Skeletal muscle tissue (tissue), 4 donors: ENCODE data around the gene ZFYVE28. TPM values are rescaled to one million over a fixed set of nuclear protein-coding genes. Genes with fewer than 3 reads are reported as not detected.

Experiments used
- H3K27ac ChIP-seq: one replicate; pipeline ENCODE4 v1.7.0; 2013; ENCODE audit warnings: mild to moderate bottlenecking, low read depth, low read length, inconsistent platforms
- H3K27me3 ChIP-seq, 3 donors: one replicate each; pipeline ENCODE4 v1.7.0; 2013; ENCODE audit warnings: low read length in 3 of 3; ENCODE audit not compliant: control insufficient read depth in 3 of 3, insufficient read depth in 3 of 3
- H3K36me3 ChIP-seq, 3 donors: one replicate each; pipeline ENCODE4 v1.7.0; 2013; ENCODE audit warnings: low read length in 3 of 3; ENCODE audit not compliant: control insufficient read depth in 3 of 3, insufficient read depth in 3 of 3
- H3K4me1 ChIP-seq, 3 donors: one replicate each; pipeline ENCODE4 v1.7.0; 2013; ENCODE audit warnings: low read length in 3 of 3, mild to moderate bottlenecking in 3 of 3; ENCODE audit not compliant: control insufficient read depth in 3 of 3, insufficient read depth in 3 of 3
- H3K4me3 ChIP-seq, 3 donors: one replicate each; pipeline ENCODE4 v1.7.0; 2013; ENCODE audit warnings: low read length in 3 of 3
- H3K9ac ChIP-seq, 3 donors: one replicate each; pipeline ENCODE4 v1.7.0; 2013; ENCODE audit warnings: low read length in 3 of 3, mild to moderate bottlenecking in 3 of 3, moderate library complexity in 2 of 3, low read depth in 1 of 3
- H3K9me3 ChIP-seq, 3 donors: one replicate each; pipeline ENCODE4 v1.7.0; 2013; ENCODE audit warnings: low read length in 3 of 3; ENCODE audit not compliant: control insufficient read depth in 3 of 3
- total RNA-seq: library from RNA; depleted of rRNA; stranded (reverse); fragments of >200 nt; gene quantifications from one replicate; pipeline ENCODE4 v1.2.3, GENCODE V29; 2014
- donor health status: Osteomylitis.

The ZFYVE28 gene
- total RNA-seq, 1 donor from 2014 or later, result 1.0 TPM

- peak overlapping the region in 1 of 3 donors; percentile 35 for H3K4me3 ChIP-seq
- peaks cover 0 to 9% (median 7%) of the 10 kb centered on the region in 3 donors for H3K27me3 ChIP-seq
Observed at GRCh38 chr4:2393353-2394270, 24.8 kb downstream of the ZFYVE28 start.

GRCh38 chr4:2390784-2391421 is 27.5 kb downstream of the ZFYVE28 start:
- Histone ChIP-seq H3K36me3 (no peaks in the 10 kb centered on the region), H3K4me3 (no peak overlapping the region), H3K9ac (peak overlapping the region in 1 of 3 donors; percentile 16), H3K4me1 (peaks cover 4 to 11% (median 9%) of the 10 kb centered on the region in 3 donors), H3K9me3 (no peaks in the 10 kb centered on the region), H3K27ac (no peak overlapping the region), H3K27me3 (peaks cover 0 to 9% (median 7%) of the 10 kb centered on the region in 3 donors)

More at GRCh38 chr4:2393353-2394270, 24.8 kb downstream of the ZFYVE28 start:
- Histone ChIP-seq H3K9ac (peak overlapping the region in 1 of 3 donors; percentile 45), H3K36me3 (no peaks in the 10 kb centered on the region), H3K4me1 (peaks cover 4 to 8% (median 7%) of the 10 kb centered on the region in 3 donors), H3K9me3 (no peaks in the 10 kb centered on the region), H3K27ac (no peak overlapping the region)

- peaks cover 0 to 9% (median 7%) of the 10 kb centered on the region in 3 donors for H3K27me3 ChIP-seq
- H3K4me1 ChIP-seq, result peaks cover 4 to 11% (median 9%) of the 10 kb centered on the region in 3 donors
- H3K27ac ChIP-seq, result no peak overlapping the region
Observed at GRCh38 chr4:2390146-2390545, 28.3 kb downstream of the ZFYVE28 start.

GRCh38 chr4:2389691-2390090 is 28.8 kb downstream of the ZFYVE28 start:
- H3K4me3 ChIP-seq, result no peak overlapping the region
- H3K27me3 ChIP-seq, result peaks cover 0 to 9% (median 6%) of the 10 kb centered on the region in 3 donors
- H3K9me3 ChIP-seq, result no peaks in the 10 kb centered on the region
- H3K9ac ChIP-seq, result no peak overlapping the region
- peaks cover 4 to 11% (median 9%) of the 10 kb centered on the region in 3 donors for H3K4me1 ChIP-seq
- no peak overlapping the region for H3K27ac ChIP-seq
- H3K36me3 ChIP-seq, result no peaks in the 10 kb centered on the region

More at GRCh38 chr4:2390146-2390545, 28.3 kb downstream of the ZFYVE28 start:
- H3K36me3 ChIP-seq, result no peaks in the 10 kb centered on the region
- H3K9me3 ChIP-seq, result no peaks in the 10 kb centered on the region
- H3K9ac ChIP-seq, result no peak overlapping the region
- no peak overlapping the region for H3K4me3 ChIP-seq

- Histone ChIP-seq H3K27me3 (no peaks in the 10 kb centered on the region), H3K9ac (no peak overlapping the region), H3K36me3 (no peaks in the 10 kb centered on the region), H3K9me3 (no peaks in the 10 kb centered on the region), H3K4me3 (no peak overlapping the region), H3K4me1 (peaks cover under 1 to 8% (median 3%) of the 10 kb centered on the region in 3 donors), H3K27ac (no peak overlapping the region)
Observed at GRCh38 chr4:2388429-2389182, 29.8 kb downstream of the ZFYVE28 start.

GRCh38 chr4:2387829-2388228 is 30.6 kb downstream of the ZFYVE28 start:
- Histone ChIP-seq H3K36me3 (no peaks in the 10 kb centered on the region), H3K9me3 (no peaks in the 10 kb centered on the region), H3K27ac (no peak overlapping the region), H3K4me3 (no peak overlapping the region), H3K27me3 (no peaks in the 10 kb centered on the region), H3K4me1 (peaks cover 0 to 5% (median 3%) of the 10 kb centered on the region in 3 donors), H3K9ac (no peak overlapping the region)

- H3K36me3 ChIP-seq, result no peaks in the 10 kb centered on the region
- no peak overlapping the region for H3K4me3 ChIP-seq
- H3K27me3 ChIP-seq, result no peaks in the 10 kb centered on the region
- H3K4me1 ChIP-seq, result peaks cover 0 to 5% (median 3%) of the 10 kb centered on the region in 3 donors
- H3K9ac ChIP-seq, result no peak overlapping the region
- no peaks in the 10 kb centered on the region for H3K9me3 ChIP-seq
- no peak overlapping the region for H3K27ac ChIP-seq
Observed at GRCh38 chr4:2387218-2387617, 31.2 kb downstream of the ZFYVE28 start.

GRCh38 chr4:2386717-2387116 is 31.7 kb downstream of the ZFYVE28 start:
- no peaks in the 10 kb centered on the region for H3K27me3 ChIP-seq

GRCh38 chr4:2385516-2385915 is 32.9 kb downstream of the ZFYVE28 start:
- H3K27me3 ChIP-seq, result no peaks in the 10 kb centered on the region
- H3K4me3 ChIP-seq, result no peak overlapping the region

More at GRCh38 chr4:2386717-2387116, 31.7 kb downstream of the ZFYVE28 start:
- Histone ChIP-seq H3K36me3 (no peaks in the 10 kb centered on the region), H3K27ac (no peak overlapping the region), H3K4me1 (peaks cover 0 to 5% (median 3%) of the 10 kb centered on the region in 3 donors), H3K9me3 (no peaks in the 10 kb centered on the region), H3K4me3 (no peak overlapping the region), H3K9ac (no peak overlapping the region)

More at GRCh38 chr4:2385516-2385915, 32.9 kb downstream of the ZFYVE28 start:
- Histone ChIP-seq H3K36me3 (no peaks in the 10 kb centered on the region), H3K9me3 (no peaks in the 10 kb centered on the region), H3K27ac (no peak overlapping the region), H3K4me1 (peaks cover 0 to 5% (median 3%) of the 10 kb centered on the region in 3 donors), H3K9ac (no peak overlapping the region)
